GM12892 (cell line): ENCODE results near the gene NIT2.
A peak's percentile ranks its signal among the peaks of the same experiment; 100 is the strongest.

ENCODE experiments used
- DNase-seq: peaks from one replicate; pipeline ENCODE4 v3.0.0; 2011; ENCODE audit not compliant: insufficient read length
- FAIRE-seq: peaks from 2 replicates; lab custom pipeline; 2011; peaks lifted over from hg19 to GRCh38; lab: Jason Lieb, UNC
- POLR2A ChIP-seq: IDR thresholded peaks from 2 replicates; pipeline ENCODE4 v1.6.1; 2011; ENCODE audit warnings: low read depth, low read length, control low read depth
- POLR2AphosphoS5 ChIP-seq: IDR thresholded peaks from 2 replicates; pipeline ENCODE4 v1.6.1; 2011; ENCODE audit warnings: low read depth, low read length, control low read depth
- TAF1 ChIP-seq: IDR thresholded peaks from 2 replicates; pipeline ENCODE4 v1.6.1; 2011; ENCODE audit warnings: low read depth, mild to moderate bottlenecking, control low read depth, low read length, borderline replicate concordance

Gene NIT2

GRCh38 chr3:100400780-100401673, 66.5 kb downstream of the NIT2 start, which contains the start of the genes LNP1 and TOMM70:
LNP1 (plus strand) TSS chr3:100401539; CDS start chr3:100429730, 28,191 bp downstream.
TOMM70 (minus strand) TSS chr3:100401089; CDS start chr3:100400949, 140 bp downstream.
- peak; percentile 18; the same call in 1 of the 2 replicates for TF ChIP-seq TAF1
- TF ChIP-seq POLR2AphosphoS5, result peak; percentile 90
- TF ChIP-seq POLR2A, result peak; percentile 87
- FAIRE-seq, result peak; percentile 96
- DNase-seq, result peak; percentile 58

GRCh38 chr3:100401674-100402041, 67.1 kb downstream of the NIT2 start:
- no peak for TF ChIP-seq POLR2A
- FAIRE-seq, result peak; percentile 73
- DNase-seq, result no peak

GRCh38 chr3:100402256-100402655, 67.7 kb downstream of the NIT2 start:
- FAIRE-seq, result no peak
- TF ChIP-seq TAF1, result no peak
- TF ChIP-seq POLR2AphosphoS5, result no peak
- TF ChIP-seq POLR2A, result no peak
- no peak for DNase-seq

- FAIRE-seq, result no peak
- DNase-seq, result no peak
- TF ChIP-seq POLR2AphosphoS5, result no peak
- no peak for TF ChIP-seq TAF1
- no peak for TF ChIP-seq POLR2A
These were observed 68.3 kb downstream of the NIT2 start for GRCh38 chr3:100402891-100403290.

- FAIRE-seq (no peak), DNase-seq (no peak)
These were observed 69.0 kb downstream of the NIT2 start for GRCh38 chr3:100403362-100404249.

GRCh38 chr3:100404250-100404548, 69.6 kb downstream of the NIT2 start:
- DNase-seq, result no peak
- TF ChIP-seq POLR2A (no peak), POLR2AphosphoS5 (no peak), TAF1 (no peak)
- FAIRE-seq, result no peak

More at GRCh38 chr3:100403362-100404249, 69.0 kb downstream of the NIT2 start:
- TF ChIP-seq POLR2AphosphoS5 (no peak), POLR2A (no peak), TAF1 (no peak)

- TF ChIP-seq TAF1 (no peak), POLR2A (no peak)
- no peak for FAIRE-seq
- no peak for DNase-seq
These were observed 72.6 kb downstream of the NIT2 start for GRCh38 chr3:100407164-100407563.

- DNase-seq, result no peak
- no peak for FAIRE-seq
- TF ChIP-seq POLR2A (no peak), TAF1 (no peak), POLR2AphosphoS5 (no peak)
These were observed 73.5 kb downstream of the NIT2 start for GRCh38 chr3:100407977-100408532.
